ENCODE measurements around the gene ASIC4. TPM values are rescaled to one million over a fixed set of nuclear protein-coding genes. Genes with fewer than 3 reads are reported as not detected.

ASIC4 gene
- total and polyA plus RNA-seq, 2 of the 4 experiments (the other 2 are of a cell fraction) = 0.10 TPM; not detected in 1

- no peak overlapping the region for H3K4ac ChIP-seq (ENCODE audit: low read depth, low read length)
- no peak overlapping the region for H3K18ac ChIP-seq (ENCODE audit: low read depth, low read length)
- H3K4me3 ChIP-seq (ENCODE audit: insufficient read depth, low read depth, low read length) = no peak overlapping the region
- ATAC-seq (ENCODE audit: low read depth) = no peak
- H4K91ac ChIP-seq (ENCODE audit: insufficient read depth, low read depth, low read length) = no peak overlapping the region
- H4K5ac ChIP-seq (ENCODE audit: low read depth, low read length) = no peak overlapping the region
- ChIA-PET CTCF (no interaction called here), POLR2A (ENCODE audit: unreplicated experiment) (no interaction called here)
- H3K9ac ChIP-seq (ENCODE audit: low read depth, low read length) = no peak overlapping the region
- no peak overlapping the region for H4K8ac ChIP-seq (ENCODE audit: low read depth in 2 of 2, low read length in 2 of 2)
- no peak overlapping the region for H2AK9ac ChIP-seq (replicated peaks; ENCODE audit: low read depth, low read length, poor library complexity)
- intact Hi-C loops (cut with micrococcal nuclease) = no loop called here
- no peak overlapping the region for H2BK120ac ChIP-seq (ENCODE audit: low read depth, low read length)
- H2BK20ac ChIP-seq (ENCODE audit: low read depth, low read length) = no peak overlapping the region
- no peak overlapping the region for H3K14ac ChIP-seq (replicated peaks; ENCODE audit: low read depth, low read length)
- no peak overlapping the region for H2AFZ ChIP-seq (replicated peaks; ENCODE audit: low read length, poor library complexity)
- in situ Hi-C loops (cut with MboI; ENCODE audit: low sequenced_read_pairs) = no loop called here
- no peak for DNase-seq
- H3K79me1 ChIP-seq (ENCODE audit: low read depth in 1 of 2, low read length in 2 of 2) = peaks cover 5 to 19% of the 10 kb centered on the region in 2 experiments; a peak in 3 of 4 replicates
- H2BK5ac ChIP-seq (ENCODE audit: low read depth, low read length, poor library complexity, severe bottlenecking) = no peak overlapping the region
- H3K36me3 ChIP-seq (ENCODE audit: control insufficient read depth, insufficient read depth, low read length) = peaks cover 6% of the 10 kb centered on the region
- peaks cover 19% of the 10 kb centered on the region for H4K20me1 ChIP-seq (ENCODE audit: insufficient read depth, low read length)
- H3K27me3 ChIP-seq (ENCODE audit: control insufficient read depth, insufficient read depth, low read length) = no peaks in the 10 kb centered on the region
- no peak overlapping the region for H3K4me2 ChIP-seq (ENCODE audit: low read depth, low read length)
- no peaks in the 10 kb centered on the region for H3K9me3 ChIP-seq (ENCODE audit: control insufficient read depth, insufficient read depth, low read length)
- TF ChIP-seq BHLHE40 (IDR thresholded peaks at IDR 0.05; ENCODE audit: low read depth, low read length) = no peak
- no peak for TF ChIP-seq NFE2L2 (IDR thresholded peaks at IDR 0.05; ENCODE audit: low read depth, low read length)
- TF ChIP-seq MAFK (IDR thresholded peaks at IDR 0.05; ENCODE audit: low read depth, low read length) = no peak
- TF ChIP-seq SMC3 (IDR thresholded peaks at IDR 0.05; ENCODE audit: low read depth, low read length) = no peak
- TF ChIP-seq ELK1 (IDR thresholded peaks at IDR 0.05; ENCODE audit: borderline replicate concordance, low read depth, low read length) = no peak
- no peak for TF ChIP-seq MXI1 (IDR thresholded peaks at IDR 0.05; ENCODE audit: borderline replicate concordance, low read depth, low read length)
- no peak for TF ChIP-seq MAZ (IDR thresholded peaks at IDR 0.05; ENCODE audit: borderline replicate concordance, low read depth, low read length)
- TF ChIP-seq RAD21 (IDR thresholded peaks at IDR 0.05; ENCODE audit: low read length) = no peak
- TF ChIP-seq CHD1 (IDR thresholded peaks at IDR 0.05; ENCODE audit: low read depth, low read length) = no peak
- no peak for TF ChIP-seq CTCF (conservative IDR thresholded peaks at IDR 0.05; ENCODE audit: low read depth, low read length)
- no peak for TF ChIP-seq POLR2A (IDR thresholded peaks at IDR 0.05; ENCODE audit: low read depth, low read length)
- no peak overlapping the region for H3K27ac ChIP-seq (ENCODE audit: insufficient read depth, low read length)
- peaks cover 2% of the 10 kb centered on the region; the same call in 1 of the 2 replicates for H3K9me1 ChIP-seq (ENCODE audit: insufficient read depth, low read length)
- H3K4me1 ChIP-seq (ENCODE audit: control insufficient read depth, insufficient read depth, low read length) = peaks cover 9% of the 10 kb centered on the region
- H3K23ac ChIP-seq (ENCODE audit: low read depth, low read length) = no peak overlapping the region
- no peak overlapping the region for H2BK15ac ChIP-seq (ENCODE audit: low read depth, low read length)
- dilution Hi-C loops (cut with HindIII; ENCODE audit: low sequenced_read_pairs, unreplicated experiment) = no loop called here
- no TSS peak for BruUV-seq (replicated peaks)
- no peak overlapping the region for H3K56ac ChIP-seq (ENCODE audit: extremely low read depth, insufficient read depth, low read length)
- WGBS, 2 experiments (ENCODE audit: extremely low coverage in 2 of 2, insufficient read length in 1 of 2) = 33% methylated on average over 4 of the region's 4 CpGs; no CpG with 5 or more reads in 1 of the 2 experiments
- no peak overlapping the region for H2AK5ac ChIP-seq (ENCODE audit: low read depth, low read length)
Observed at GRCh38 chr2:219545943-219546352, 31.7 kb downstream of the ASIC4 start.
